Naive thymus-derived CD4-positive, alpha-beta T cell (primary cell): ENCODE results near the gene MCOLN2. TPM values are rescaled to one million over a fixed set of nuclear protein-coding genes. Genes with fewer than 3 reads are reported as not detected.

Experiments used
- ATAC-seq: fragments of 150-1000 bp; cut with Tn5 transposase; 2 replicates; pipeline ENCODE4 v1.10.0; 2021; ENCODE audit warnings: mild to moderate bottlenecking, moderate library complexity
- CTCF ChIA-PET: fragments of 350-600 bp; sonication (Branson Sonifier 250); formaldehyde crosslinking; loops from one replicate; lab custom pipeline; 2021; ENCODE audit warnings: antibody characterized with exemption; lab: Charles Lee
- POLR2A ChIA-PET: fragments of 350-600 bp; sonication (Branson Sonifier 250); formaldehyde crosslinking; loops from one replicate; lab custom pipeline; 2021; ENCODE audit warnings: antibody characterized with exemption, inconsistent platforms; lab: Charles Lee
- DNase-seq, 9 donors: peaks; one replicate each; pipeline versions ENCODE4 v3.0.0 to v3.0.0-alpha.2; 2020 to 2022; ENCODE audit warnings: mixed read lengths in 1 of 9
- H3K27ac ChIP-seq: one replicate; pipeline ENCODE4 v1.7.0; 2013; ENCODE audit warnings: mild to moderate bottlenecking, low read depth, low read length, moderate library complexity
- H3K27me3 ChIP-seq, 2 donors: one replicate each; pipeline ENCODE4 v1.7.0; 2013; ENCODE audit warnings: low read length in 2 of 2, mild to moderate bottlenecking in 2 of 2, moderate library complexity in 2 of 2; ENCODE audit not compliant: control insufficient read depth in 2 of 2, insufficient read depth in 2 of 2
- H3K36me3 ChIP-seq, 3 experiments: 1 replicate in 2 of 3; 2 replicates in 1 of 3; pipeline ENCODE4 v1.7.0; 2013; ENCODE audit warnings: low read length in 3 of 3, mild to moderate bottlenecking in 3 of 3, moderate library complexity in 1 of 3; ENCODE audit not compliant: insufficient read depth in 3 of 3, control insufficient read depth in 2 of 3
- H3K4me1 ChIP-seq, 2 donors: one replicate each; pipeline ENCODE4 v1.7.0; 2013; ENCODE audit warnings: low read length in 2 of 2, mild to moderate bottlenecking in 2 of 2, moderate library complexity in 1 of 2; ENCODE audit not compliant: control insufficient read depth in 2 of 2, insufficient read depth in 2 of 2
- H3K4me3 ChIP-seq: 2 replicates; pipeline ENCODE4 v1.7.0; 2013; ENCODE audit warnings: mild to moderate bottlenecking, low read length
- H3K9me3 ChIP-seq, 3 experiments: 1 replicate in 2 of 3; 2 replicates in 1 of 3; pipeline ENCODE4 v1.7.0; 2013; ENCODE audit warnings: low read length in 3 of 3; ENCODE audit not compliant: control insufficient read depth in 2 of 3
- H3K27ac Mint-ChIP-seq, 9 donors: one replicate each; pipeline ENCODE4 v1.8.0; 2020 to 2022; ENCODE audit warnings: mixed read lengths in 9 of 9, mild to moderate bottlenecking in 8 of 9, moderate library complexity in 5 of 9, inconsistent platforms in 2 of 9
- H3K27me3 Mint-ChIP-seq, 5 donors: one replicate each; pipeline ENCODE4 v1.8.0; 2021 to 2022; ENCODE audit warnings: mixed read lengths in 5 of 5, mild to moderate bottlenecking in 1 of 5
- H3K36me3 Mint-ChIP-seq, 5 donors: one replicate each; pipeline ENCODE4 v1.8.0; 2020 to 2022; ENCODE audit warnings: mixed read lengths in 5 of 5, mild to moderate bottlenecking in 3 of 5, inconsistent platforms in 1 of 5
- H3K4me1 Mint-ChIP-seq, 7 donors: one replicate each; pipeline ENCODE4 v1.8.0; 2020 to 2022; ENCODE audit warnings: mixed read lengths in 7 of 7, mild to moderate bottlenecking in 3 of 7, inconsistent platforms in 1 of 7
- H3K4me3 Mint-ChIP-seq, 10 donors: one replicate each; pipeline ENCODE4 v1.8.0; 2020 to 2022; ENCODE audit warnings: mild to moderate bottlenecking in 10 of 10, mixed read lengths in 10 of 10, moderate library complexity in 6 of 10, inconsistent platforms in 2 of 10
- H3K9me3 Mint-ChIP-seq, 11 donors: one replicate each; pipeline ENCODE4 v1.8.0; 2020 to 2022; ENCODE audit warnings: mixed read lengths in 11 of 11, mild to moderate bottlenecking in 4 of 11, inconsistent platforms in 1 of 11, moderate library complexity in 1 of 11
- intact Hi-C, 2 donors: fragments of 100-400 bp; cut with micrococcal nuclease; formaldehyde crosslinking; loops; one replicate each; pipeline ENCODE4 v1.15.1; 2023
- polyA plus RNA-seq, 2 donors: library from polyadenylated mRNA; unstranded; fragments of 300-500 nt; fragmentation: Illumina TruSeq; gene quantifications; one replicate each; pipeline ENCODE4 v1.2.3, GENCODE V29; 2021
- total RNA-seq, 6 experiments: library from RNA in 5 of 6; stranded (reverse) in 5 of 6; gene quantifications; 1 replicate in 5 of 6; 2 replicates in 1 of 6; pipeline ENCODE4 v1.2.3 and lab custom pipeline; 2021 to 2026

The MCOLN2 gene
- total and polyA plus RNA-seq, 7 experiments from 2014 or later = 0.41 to 35.7 (median 3.0) TPM; not detected in 1

DNA sequence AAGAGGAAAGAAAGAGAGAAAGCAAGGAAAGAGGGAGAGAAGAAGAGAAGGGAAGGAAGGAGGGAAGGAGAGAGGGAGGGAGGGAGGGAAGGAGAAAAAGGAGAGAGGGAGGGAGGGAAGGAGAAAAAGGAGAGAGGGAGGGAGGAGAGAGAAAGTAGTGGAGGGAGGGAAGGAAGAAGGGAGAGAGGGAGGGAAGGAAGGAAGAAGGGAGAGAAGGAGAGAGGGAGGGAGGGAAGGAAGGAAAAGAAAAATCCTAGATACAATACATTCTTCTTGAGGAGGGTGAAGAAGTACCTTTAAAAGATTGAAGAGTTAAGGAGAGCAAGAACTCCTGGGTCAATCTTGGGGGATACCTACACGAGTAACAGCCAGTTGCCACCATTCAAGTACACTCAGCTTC lies 29.2 kb downstream of the MCOLN2 start:
- Histone ChIP-seq H3K4me3 (no peak overlapping the region), H3K9me3 (no peaks in the 10 kb centered on the region), H3K27me3 (no peaks in the 10 kb centered on the region), H3K27ac (no peak overlapping the region), H3K4me1 (peaks cover 0 to 4% of the 10 kb centered on the region in 2 donors), H3K36me3 (no peaks in the 10 kb centered on the region)
- no peak overlapping the region for H3K27ac Mint-ChIP-seq
- intact Hi-C loops = no loop called here
- peaks cover 0 to 7% (median 0%) of the 10 kb centered on the region in 5 donors for H3K27me3 Mint-ChIP-seq
- DNase-seq (no peak), ATAC-seq (no peak)
- peaks cover 0 to 32% (median 0%) of the 10 kb centered on the region in 5 donors for H3K36me3 Mint-ChIP-seq
- no peak overlapping the region for H3K4me3 Mint-ChIP-seq
- peaks cover 0 to 33% (median 0%) of the 10 kb centered on the region in 7 donors for H3K4me1 Mint-ChIP-seq
- ChIA-PET POLR2A (no interaction called here), CTCF (no interaction called here)
- no peaks in the 10 kb centered on the region for H3K9me3 Mint-ChIP-seq

DNA sequence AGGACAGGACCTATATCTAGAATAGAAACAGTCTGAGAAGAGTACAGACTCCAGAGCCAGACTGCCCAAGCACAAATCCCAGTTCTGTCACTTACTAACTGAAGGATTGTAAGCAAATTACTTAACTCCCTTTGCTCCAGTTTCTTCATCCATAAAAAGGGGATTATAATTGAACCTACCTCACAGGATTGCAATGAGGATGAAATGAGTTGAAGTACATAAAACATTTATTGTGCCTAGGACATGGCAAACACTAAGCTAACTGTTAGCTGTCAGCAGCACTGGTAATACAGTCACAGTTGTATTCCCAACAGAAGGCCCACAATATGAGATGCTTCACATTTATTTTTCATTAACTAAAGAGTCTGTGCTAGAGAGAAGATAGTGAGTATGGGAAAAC lies 33.9 kb downstream of the MCOLN2 start:
- Mint-ChIP-seq H3K36me3 (peaks cover 0 to 21% (median 0%) of the 10 kb centered on the region in 5 donors), H3K27ac (no peak overlapping the region), H3K27me3 (peaks cover 0 to 7% (median 0%) of the 10 kb centered on the region in 5 donors), H3K4me1 (peaks cover 0 to 10% (median 0%) of the 10 kb centered on the region in 7 donors), H3K4me3 (no peak overlapping the region), H3K9me3 (no peaks in the 10 kb centered on the region)
- intact Hi-C loops = no loop called here
- Histone ChIP-seq H3K36me3 (no peaks in the 10 kb centered on the region), H3K4me3 (no peak overlapping the region), H3K27ac (no peak overlapping the region), H3K27me3 (no peaks in the 10 kb centered on the region), H3K9me3 (no peaks in the 10 kb centered on the region), H3K4me1 (no peaks in the 10 kb centered on the region)
- ATAC-seq (no peak), DNase-seq (no peak)
- CTCF ChIA-PET = no interaction called here
- POLR2A ChIA-PET = no interaction called here

DNA sequence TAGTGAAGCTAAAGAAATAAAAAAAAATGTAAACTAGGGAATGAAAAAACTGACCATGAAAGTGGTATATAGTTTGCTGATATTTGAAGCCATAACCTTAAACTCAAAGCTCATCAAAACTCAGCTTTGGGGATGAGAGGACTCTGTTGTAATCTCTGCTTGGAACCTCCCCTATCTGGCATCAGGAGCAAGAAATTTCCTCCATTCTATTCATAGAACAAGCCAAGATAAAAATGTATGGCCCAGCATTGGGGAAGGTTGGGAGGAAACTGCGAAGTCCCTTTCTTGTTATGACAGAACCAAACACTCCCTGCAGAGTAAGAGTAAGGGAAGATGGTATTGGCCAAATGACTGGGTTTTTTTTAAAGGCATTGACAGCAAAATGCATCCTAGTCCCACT lies 35.6 kb downstream of the MCOLN2 start:
- peaks cover 0 to 10% (median 0%) of the 10 kb centered on the region in 7 donors for H3K4me1 Mint-ChIP-seq
- peaks cover 0 to 10% (median 3%) of the 10 kb centered on the region in 5 donors for H3K27me3 Mint-ChIP-seq
- DNase-seq (no peak), ATAC-seq (no peak)
- intact Hi-C loops = no loop called here
- no peak overlapping the region for H3K4me3 Mint-ChIP-seq
- no peaks in the 10 kb centered on the region for H3K4me1 ChIP-seq
- H3K9me3 Mint-ChIP-seq = no peaks in the 10 kb centered on the region
- H3K4me3 ChIP-seq = no peak overlapping the region
- H3K36me3 ChIP-seq = no peaks in the 10 kb centered on the region
- CTCF ChIA-PET = no interaction called here
- H3K27ac Mint-ChIP-seq = peak overlapping the region in 1 of 9 donors; percentile 38
- H3K27ac ChIP-seq = no peak overlapping the region
- POLR2A ChIA-PET = no interaction called here
- H3K36me3 Mint-ChIP-seq = peaks cover 0 to 31% (median 0%) of the 10 kb centered on the region in 5 donors
- no peaks in the 10 kb centered on the region for H3K9me3 ChIP-seq
- H3K27me3 ChIP-seq = no peaks in the 10 kb centered on the region

DNA sequence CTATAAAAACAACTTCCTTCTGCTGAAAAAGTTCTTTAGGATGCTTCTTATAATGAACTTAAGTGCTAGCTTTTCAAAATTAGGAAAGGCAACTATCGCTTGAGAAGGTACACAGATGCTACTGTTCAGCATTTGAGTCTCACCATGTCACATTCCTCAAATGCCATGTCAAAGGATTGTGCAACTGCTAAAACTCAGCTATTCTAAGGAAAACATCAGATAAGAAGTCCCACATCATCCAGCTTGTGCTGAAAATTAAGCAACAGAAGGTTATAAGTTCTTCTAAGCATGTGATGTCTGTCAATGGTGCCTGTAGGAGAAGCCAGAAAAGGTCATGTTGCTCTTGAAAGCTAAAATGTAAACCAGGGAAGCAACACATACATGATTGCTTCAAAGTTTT lies 36.5 kb downstream of the MCOLN2 start:
- H3K27ac ChIP-seq = no peak overlapping the region
- ChIA-PET POLR2A (no interaction called here), CTCF (no interaction called here)
- no peak for DNase-seq
- peaks cover 0 to 10% (median 3%) of the 10 kb centered on the region in 5 donors for H3K27me3 Mint-ChIP-seq
- H3K4me3 ChIP-seq = no peak overlapping the region
- no peaks in the 10 kb centered on the region for H3K36me3 ChIP-seq
- no peaks in the 10 kb centered on the region for H3K4me1 ChIP-seq
- H3K9me3 ChIP-seq = no peaks in the 10 kb centered on the region
- intact Hi-C loops = no loop called here
- ATAC-seq = no peak
- no peak overlapping the region for H3K4me3 Mint-ChIP-seq
- H3K9me3 Mint-ChIP-seq = no peaks in the 10 kb centered on the region
- H3K27ac Mint-ChIP-seq = no peak overlapping the region
- H3K4me1 Mint-ChIP-seq = peaks cover 0 to 10% (median 0%) of the 10 kb centered on the region in 7 donors
- peaks cover 0 to 37% (median 0%) of the 10 kb centered on the region in 5 donors for H3K36me3 Mint-ChIP-seq
- H3K27me3 ChIP-seq = no peaks in the 10 kb centered on the region

DNA sequence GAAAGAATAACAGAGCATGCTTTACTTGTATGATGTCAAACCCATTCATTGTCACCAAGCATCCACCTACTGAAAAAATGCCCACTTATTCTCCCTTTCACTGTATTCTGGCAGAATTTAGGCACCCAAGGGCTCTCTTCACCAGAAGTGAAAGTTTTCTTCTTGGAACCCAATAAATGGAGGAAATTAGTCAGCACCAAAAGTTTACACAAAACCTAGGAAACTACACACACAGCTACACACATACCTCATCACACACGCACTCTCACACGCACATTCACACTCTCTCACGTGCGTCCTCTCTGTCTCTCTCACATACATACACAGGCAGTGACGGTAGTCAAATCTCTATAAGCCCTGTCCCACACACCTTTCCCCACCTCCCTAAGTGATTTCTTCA lies 37.6 kb downstream of the MCOLN2 start:
- Mint-ChIP-seq H3K4me1 (peaks cover 0 to 10% (median 0%) of the 10 kb centered on the region in 7 donors), H3K36me3 (peaks cover 0 to 47% (median 0%) of the 10 kb centered on the region in 5 donors), H3K27me3 (peaks cover 0 to 6% (median 3%) of the 10 kb centered on the region in 5 donors), H3K4me3 (peak overlapping the region in 1 of 10 donors; percentile 12), H3K27ac (peak overlapping the region in 2 of 9 donors; percentile 10 to 23), H3K9me3 (no peaks in the 10 kb centered on the region)
- no peaks in the 10 kb centered on the region for H3K36me3 ChIP-seq
- H3K27ac ChIP-seq = no peak overlapping the region
- intact Hi-C loops = loop anchor here in 1 of 2 donors (1.0 kb wide), 3 partner anchors 13 to 37 kb away; no protein-coding TSS in a partner anchor
- ATAC-seq = peak; percentile 46
- H3K9me3 ChIP-seq = no peaks in the 10 kb centered on the region
- H3K4me1 ChIP-seq = no peaks in the 10 kb centered on the region
- POLR2A ChIA-PET = no interaction called here
- H3K4me3 ChIP-seq = no peak overlapping the region
- peak in 1 of 9 donors; percentile 42 for DNase-seq
- CTCF ChIA-PET = no interaction called here
- no peaks in the 10 kb centered on the region for H3K27me3 ChIP-seq

DNA sequence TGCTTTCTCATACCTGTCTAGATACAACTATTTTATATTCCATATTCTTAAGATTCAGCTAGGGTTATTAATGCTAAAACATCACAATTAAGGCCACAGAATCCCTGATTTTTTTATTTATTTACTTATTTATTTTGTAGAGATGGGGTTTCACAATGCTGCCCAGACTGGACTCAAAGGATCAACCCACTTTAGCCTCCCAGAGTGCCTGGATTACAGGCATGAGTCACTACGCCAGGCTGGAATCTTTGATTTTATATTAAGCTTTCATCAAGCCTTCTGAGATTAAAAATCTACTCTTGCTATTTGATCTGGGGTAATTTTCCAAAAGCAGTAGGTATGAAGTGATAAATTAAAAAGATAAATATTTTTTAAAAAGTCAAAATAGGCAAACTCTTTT lies 38.9 kb downstream of the MCOLN2 start:
- H3K27me3 Mint-ChIP-seq = peaks cover 0 to 6% (median under 1%) of the 10 kb centered on the region in 5 donors
- H3K4me1 Mint-ChIP-seq = peaks cover 0 to 11% (median 0%) of the 10 kb centered on the region in 7 donors
- no peaks in the 10 kb centered on the region for H3K36me3 ChIP-seq
- H3K4me1 ChIP-seq = no peaks in the 10 kb centered on the region
- intact Hi-C loops = no loop called here
- no peaks in the 10 kb centered on the region for H3K9me3 ChIP-seq
- H3K9me3 Mint-ChIP-seq = no peaks in the 10 kb centered on the region
- DNase-seq = no peak
- H3K4me3 Mint-ChIP-seq = no peak overlapping the region
- CTCF ChIA-PET = interaction anchor here (0.8 to 2.8 kb wide), 2 partner anchors 14 to 20 kb away, joined by 3 to 19 read pairs; no protein-coding TSS in a partner anchor
- POLR2A ChIA-PET = no interaction called here
- no peak for ATAC-seq
- H3K36me3 Mint-ChIP-seq = peaks cover 0 to 45% (median 0%) of the 10 kb centered on the region in 5 donors
- no peak overlapping the region for H3K27ac Mint-ChIP-seq
- H3K27ac ChIP-seq = no peak overlapping the region
- no peaks in the 10 kb centered on the region for H3K27me3 ChIP-seq
- H3K4me3 ChIP-seq = no peak overlapping the region

DNA sequence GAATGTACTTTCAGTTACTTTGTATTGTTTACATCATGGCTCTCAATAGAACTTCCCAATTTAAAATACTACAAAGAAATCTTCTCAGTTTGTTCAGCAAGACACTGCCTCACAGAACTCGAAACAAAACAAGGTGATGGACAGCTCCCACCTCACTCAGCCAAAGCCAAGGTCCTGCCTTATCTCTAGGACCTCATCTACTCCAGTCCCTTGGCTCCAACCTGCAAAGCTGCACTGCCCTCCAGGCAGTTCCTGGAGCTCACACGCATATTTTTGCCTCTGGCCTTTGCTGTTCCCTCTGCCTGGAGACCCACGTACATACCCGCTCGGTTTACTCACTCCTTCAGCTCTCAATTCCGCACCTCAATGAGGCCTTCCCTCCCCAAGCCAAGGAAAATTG lies 40.3 kb downstream of the MCOLN2 start:
- DNase-seq (no peak), ATAC-seq (no peak)
- Mint-ChIP-seq H3K27ac (no peak overlapping the region), H3K4me1 (peaks cover 0 to 12% (median 0%) of the 10 kb centered on the region in 7 donors), H3K4me3 (no peak overlapping the region), H3K36me3 (peaks cover 0 to 50% (median 0%) of the 10 kb centered on the region in 5 donors), H3K9me3 (no peaks in the 10 kb centered on the region), H3K27me3 (peaks cover 0 to 6% (median 0%) of the 10 kb centered on the region in 5 donors)
- Histone ChIP-seq H3K27ac (no peak overlapping the region), H3K36me3 (no peaks in the 10 kb centered on the region), H3K27me3 (no peaks in the 10 kb centered on the region), H3K4me3 (no peak overlapping the region), H3K9me3 (no peaks in the 10 kb centered on the region), H3K4me1 (no peaks in the 10 kb centered on the region)
- intact Hi-C loops = no loop called here
- CTCF ChIA-PET = interaction anchor here (1.0 to 2.8 kb wide), 2 partner anchors 13 to 71 kb away, joined by 3 to 19 read pairs; no protein-coding TSS in a partner anchor
- POLR2A ChIA-PET = interaction anchor here (0.6 kb wide), 1 partner anchor 62 kb away, joined by 3 read pairs; no protein-coding TSS in a partner anchor
